Lower leg skin (tissue), 3 donors: ENCODE measurements around the gene ZFPM1.

ENCODE experiments used
- CTCF ChIP-seq, 3 donors: fragments of 450-650 bp; IDR thresholded peaks; one replicate each; pipeline ENCODE4 v1.5.1; 2016; ENCODE audit warnings: antibody characterized with exemption in 3 of 3, mild to moderate bottlenecking in 3 of 3, moderate library complexity in 2 of 3
- POLR2A ChIP-seq, 2 donors: fragments of 450-650 bp; IDR thresholded peaks; one replicate each; pipeline ENCODE4 v1.6.1; 2016 to 2017; ENCODE audit warnings: antibody characterized with exemption in 2 of 2, mild to moderate bottlenecking in 1 of 2, moderate library complexity in 1 of 2

- no peak for TF ChIP-seq CTCF (IDR thresholded peaks at IDR 0.05)
- no peak for TF ChIP-seq POLR2A (IDR thresholded peaks at IDR 0.05)
Measured at GRCh38 chr16:88554711-88555264, 101.7 kb downstream of the ZFPM1 start.
